ENCODE results near the gene APLP2. TPM values are rescaled to one million over a fixed set of nuclear protein-coding genes. Genes with fewer than 3 reads are reported as not detected.
A peak's percentile ranks its signal among the peaks of the same experiment; 100 is the strongest.

Gene APLP2
- total and polyA plus RNA-seq, 2 of the 13 experiments (the other 11 are each of a cell fraction or from before 2014, with no cell fraction given): 315 to 594 TPM

DNA sequence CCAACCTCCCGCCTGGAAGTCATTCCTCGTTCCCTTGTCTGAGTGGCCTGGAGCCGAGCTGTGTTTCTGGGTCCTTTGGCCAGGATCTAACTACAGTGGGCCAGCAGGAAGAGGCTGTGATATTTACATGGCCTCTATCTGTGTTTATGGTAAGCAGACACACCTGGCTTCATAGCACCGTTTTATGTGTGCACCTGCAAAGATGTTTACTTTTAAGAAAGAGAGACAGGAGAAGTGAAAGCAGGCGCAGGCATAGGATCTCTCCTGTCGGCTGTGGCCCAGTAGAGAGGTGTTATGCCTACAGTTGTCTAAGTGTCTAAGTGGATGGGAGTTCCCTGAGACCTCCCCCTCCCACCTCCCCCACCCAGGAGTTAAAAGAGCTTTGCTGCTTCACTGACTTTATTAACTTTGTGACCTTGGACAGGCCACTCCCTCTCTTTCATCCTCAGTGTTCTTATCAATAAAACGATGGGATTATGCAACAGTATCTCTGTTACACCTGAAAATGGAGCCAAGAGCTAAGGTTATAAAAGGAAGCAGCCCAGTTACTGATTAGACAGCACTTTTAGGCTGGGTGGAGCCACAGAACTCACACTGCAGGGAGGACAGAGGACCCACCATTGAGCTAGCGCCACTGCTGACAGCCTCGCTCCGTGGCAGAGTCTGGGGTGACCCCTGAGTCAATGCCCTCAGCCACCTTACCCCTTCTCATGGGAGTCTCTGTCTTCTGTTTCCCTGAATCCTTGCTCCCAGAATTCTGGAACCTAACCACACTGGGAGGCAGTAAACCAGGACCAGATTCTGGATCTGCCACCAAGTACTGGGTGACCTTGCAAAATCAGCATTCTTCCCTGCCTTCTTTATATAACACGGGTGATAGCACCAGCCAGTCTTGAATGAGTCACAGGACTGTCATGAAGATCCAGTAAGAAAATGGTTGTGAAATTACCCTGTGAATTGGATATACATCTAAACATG lies 111.9 kb downstream of the APLP2 start (continued):
- TF ChIP-seq, protein P1, sequence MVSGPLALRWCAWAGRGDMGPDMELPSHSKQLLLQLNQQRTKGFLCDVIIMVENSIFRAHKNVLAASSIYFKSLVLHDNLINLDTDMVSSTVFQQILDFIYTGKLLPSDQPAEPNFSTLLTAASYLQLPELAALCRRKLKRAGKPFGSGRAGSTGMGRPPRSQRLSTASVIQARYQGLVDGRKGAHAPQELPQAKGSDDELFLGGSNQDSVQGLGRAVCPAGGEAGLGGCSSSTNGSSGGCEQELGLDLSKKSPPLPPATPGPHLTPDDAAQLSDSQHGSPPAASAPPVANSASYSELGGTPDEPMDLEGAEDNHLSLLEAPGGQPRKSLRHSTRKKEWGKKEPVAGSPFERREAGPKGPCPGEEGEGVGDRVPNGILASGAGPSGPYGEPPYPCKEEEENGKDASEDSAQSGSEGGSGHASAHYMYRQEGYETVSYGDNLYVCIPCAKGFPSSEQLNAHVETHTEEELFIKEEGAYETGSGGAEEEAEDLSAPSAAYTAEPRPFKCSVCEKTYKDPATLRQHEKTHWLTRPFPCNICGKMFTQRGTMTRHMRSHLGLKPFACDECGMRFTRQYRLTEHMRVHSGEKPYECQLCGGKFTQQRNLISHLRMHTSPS (CRISPR knock-in tag; IDR thresholded peaks at IDR 0.05; ENCODE audit: low read depth): no peak
- TF ChIP-seq MEIS2 (CRISPR knock-in tag; IDR thresholded peaks at IDR 0.05) (peak; percentile 87), STAT5B (CRISPR knock-in tag; IDR thresholded peaks at IDR 0.05) (0 out of 2 replicates have a peak, but pooled peaks have one; percentile 31), ZNF501 (CRISPR knock-in tag; IDR thresholded peaks at IDR 0.05) (peak; percentile 54; the same call in 1 of the 2 replicates), XRCC5 (optimal IDR thresholded peaks at IDR 0.05; ENCODE audit: low read length) (peak; percentile 33), U2AF2 (IDR thresholded peaks at IDR 0.05; ENCODE audit: low read depth, low read length) (no peak), NCOR1 (IDR thresholded peaks at IDR 0.05; ENCODE audit: borderline replicate concordance, low read length) (peak; percentile 91; the same call in 1 of the 2 replicates), SIX1 (CRISPR knock-in tag; IDR thresholded peaks at IDR 0.05; ENCODE audit: borderline replicate concordance) (peak; percentile 91), SOX6 (IDR thresholded peaks at IDR 0.05) (no peak), SOX6 (CRISPR knock-in tag; IDR thresholded peaks at IDR 0.05) (peak; percentile 96), HNF1A (IDR thresholded peaks at IDR 0.05; ENCODE audit: low read depth) (peak; percentile 96), HNF1A (CRISPR knock-in tag; IDR thresholded peaks at IDR 0.05; ENCODE audit: borderline replicate concordance) (peak; percentile 98), YEATS2 (CRISPR knock-in tag; IDR thresholded peaks at IDR 0.05; ENCODE audit: borderline replicate concordance) (peak; percentile 28; the same call in 1 of the 2 replicates), E2F5 (CRISPR knock-in tag; conservative IDR thresholded peaks at IDR 0.05) (no peak), ZNF781 (CRISPR knock-in tag; IDR thresholded peaks at IDR 0.05; ENCODE audit: borderline replicate concordance, not compliant biosample characterization) (peak; percentile 24), SMYD3 (CRISPR knock-in tag; IDR thresholded peaks at IDR 0.05) (peak; percentile 72; the same call in 1 of the 2 replicates), PHF8 (CRISPR knock-in tag; IDR thresholded peaks at IDR 0.05) (peak; percentile 62)
- TF ChIP-seq, protein P2, sequence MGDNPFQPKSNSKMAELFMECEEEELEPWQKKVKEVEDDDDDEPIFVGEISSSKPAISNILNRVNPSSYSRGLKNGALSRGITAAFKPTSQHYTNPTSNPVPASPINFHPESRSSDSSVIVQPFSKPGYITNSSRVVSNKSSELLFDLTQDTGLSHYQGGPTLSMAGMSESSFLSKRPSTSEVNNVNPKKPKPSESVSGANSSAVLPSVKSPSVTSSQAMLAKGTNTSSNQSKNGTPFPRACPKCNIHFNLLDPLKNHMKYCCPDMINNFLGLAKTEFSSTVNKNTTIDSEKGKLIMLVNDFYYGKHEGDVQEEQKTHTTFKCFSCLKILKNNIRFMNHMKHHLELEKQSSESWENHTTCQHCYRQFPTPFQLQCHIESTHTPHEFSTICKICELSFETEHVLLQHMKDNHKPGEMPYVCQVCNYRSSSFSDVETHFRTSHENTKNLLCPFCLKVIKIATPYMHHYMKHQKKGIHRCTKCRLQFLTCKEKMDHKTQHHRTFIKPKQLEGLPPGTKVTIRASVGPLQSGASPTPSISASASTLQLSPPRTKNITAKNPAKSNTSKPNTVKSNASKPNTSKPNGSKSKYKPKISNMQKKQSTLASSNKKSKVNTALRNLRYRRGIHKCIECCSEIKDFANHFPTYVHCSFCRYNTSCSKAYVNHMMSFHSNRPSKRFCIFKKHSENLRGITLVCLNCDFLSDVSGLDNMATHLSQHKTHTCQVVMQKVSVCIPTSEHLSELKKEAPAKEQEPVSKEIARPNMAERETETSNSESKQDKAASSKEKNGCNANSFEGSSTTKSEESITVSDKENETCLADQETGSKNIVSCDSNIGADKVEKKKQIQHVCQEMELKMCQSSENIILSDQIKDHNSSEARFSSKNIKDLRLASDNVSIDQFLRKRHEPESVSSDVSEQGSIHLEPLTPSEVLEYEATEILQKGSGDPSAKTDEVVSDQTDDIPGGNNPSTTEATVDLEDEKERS (CRISPR knock-in tag; IDR thresholded peaks at IDR 0.05): 0 out of 2 replicates have a peak, but pooled peaks have one; percentile 59

All from HepG2 (cell line).